IPS-NIHi7 (cell line): ENCODE data around the gene TSSK6.

Experiments used
- DNase-seq: peaks from one replicate; pipeline ENCODE4 v3.0.0; 2012; ENCODE audit warnings: mixed read lengths; ENCODE audit errors: extremely low spot score

TSSK6 gene

DNA sequence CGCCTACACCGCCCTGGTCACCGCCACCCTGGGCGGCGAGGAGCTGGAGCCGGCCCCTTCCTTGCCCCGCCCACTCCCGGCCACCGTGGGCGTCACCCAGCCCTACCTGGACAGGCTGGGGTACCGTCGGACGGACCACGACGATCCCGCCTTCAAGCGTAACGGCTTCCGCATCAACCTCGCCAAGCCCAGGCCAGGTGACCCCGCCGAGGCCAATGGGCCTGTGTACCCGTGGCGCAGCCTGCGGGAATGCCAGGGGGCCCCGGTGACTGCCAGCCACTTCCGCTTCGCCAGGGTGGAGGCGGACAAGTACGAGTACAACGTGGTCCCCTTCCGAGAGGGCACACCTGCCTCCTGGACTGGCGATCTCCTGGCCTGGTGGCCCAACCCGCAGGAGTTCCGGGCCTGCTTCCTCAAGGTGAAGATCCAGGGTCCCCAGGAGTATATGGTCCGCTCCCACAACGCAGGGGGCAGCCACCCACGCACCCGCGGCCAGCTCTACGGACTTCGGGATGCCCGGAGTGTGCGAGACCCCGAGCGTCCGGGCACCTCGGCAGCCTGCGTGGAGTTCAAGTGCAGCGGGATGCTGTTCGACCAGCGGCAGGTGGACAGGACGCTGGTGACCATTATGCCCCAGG, 29.7 kb upstream of the TSSK6 start:
- DNase-seq: no peak

- no peak for DNase-seq
Measured at GRCh38 chr19:19544257-19544953, 29.1 kb upstream of the TSSK6 start.

GRCh38 chr19:19543640-19544039, 28.3 kb upstream of the TSSK6 start:
- no peak for DNase-seq

- DNase-seq: no peak
Measured at GRCh38 chr19:19543101-19543500, 27.8 kb upstream of the TSSK6 start.

DNA sequence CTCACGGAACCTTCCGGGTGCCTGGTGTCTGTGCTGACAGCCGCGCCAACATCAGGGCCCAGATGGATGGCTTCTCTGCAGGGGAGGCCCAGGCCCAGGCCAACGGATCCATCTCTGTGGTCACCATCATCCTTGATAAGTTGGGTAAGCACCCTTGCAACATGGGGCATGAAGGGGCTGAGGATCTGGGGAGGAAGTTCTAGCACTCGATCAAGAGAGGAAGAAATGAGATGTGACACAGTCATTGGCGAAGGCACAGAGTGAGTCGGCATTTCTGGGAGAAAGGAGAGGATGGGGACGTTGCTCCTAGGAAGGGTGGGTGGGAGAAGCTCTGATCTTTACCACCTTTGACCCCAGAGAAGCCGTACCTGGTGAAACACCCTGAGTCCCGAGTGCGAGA, 27.2 kb upstream of the TSSK6 start:
- DNase-seq: no peak

DNA sequence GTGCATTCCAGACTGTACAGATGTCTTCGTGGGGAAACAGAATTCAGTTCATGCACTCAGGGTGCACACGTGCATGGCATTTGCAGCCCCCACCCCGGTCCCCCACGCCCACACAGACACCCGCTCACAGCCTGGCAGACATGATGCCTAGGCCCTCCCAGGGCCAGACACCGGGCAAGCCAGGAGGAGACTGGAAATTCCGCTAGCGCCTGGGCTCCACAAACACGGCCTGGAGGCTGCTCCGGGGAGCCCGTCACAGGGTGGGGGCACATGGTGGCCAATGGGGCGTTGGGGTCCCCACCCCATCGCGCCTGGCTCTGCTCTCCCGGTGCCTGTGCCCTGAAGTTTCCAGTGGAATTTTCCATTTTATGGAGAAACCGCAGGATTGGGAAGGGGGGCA, 26.3 kb upstream of the TSSK6 start:
- no peak for DNase-seq

GRCh38 chr19:19540715-19541515, 25.6 kb upstream of the TSSK6 start:
- peak; percentile 97 for DNase-seq

DNA sequence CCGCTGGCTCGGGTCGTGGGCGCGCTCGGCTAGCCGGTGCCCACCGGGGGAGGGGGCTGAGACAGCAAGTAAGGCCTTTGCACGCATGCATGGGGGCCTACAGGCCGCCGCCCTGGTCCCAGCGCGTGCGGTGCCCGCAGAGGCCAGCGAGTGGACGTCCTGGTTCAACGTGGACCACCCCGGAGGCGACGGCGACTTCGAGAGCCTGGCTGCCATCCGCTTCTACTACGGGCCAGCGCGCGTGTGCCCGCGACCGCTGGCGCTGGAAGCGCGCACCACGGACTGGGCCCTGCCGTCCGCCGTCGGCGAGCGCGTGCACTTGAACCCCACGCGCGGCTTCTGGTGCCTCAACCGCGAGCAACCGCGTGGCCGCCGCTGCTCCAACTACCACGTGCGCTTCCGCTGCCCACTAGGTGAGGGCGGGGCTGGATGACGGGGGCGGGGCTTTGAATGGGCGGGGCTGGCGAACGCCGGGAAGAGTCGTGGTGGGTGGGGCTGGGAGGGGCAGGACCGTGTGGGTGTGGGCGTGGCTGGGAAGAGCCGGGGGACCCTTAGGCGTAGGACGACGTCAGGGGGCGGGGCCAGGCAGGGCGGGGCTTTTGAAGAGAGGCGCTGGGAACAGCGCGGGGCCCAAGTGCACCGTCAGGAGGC, 24.8 kb upstream of the TSSK6 start:
- peak; percentile 87 for DNase-seq

GRCh38 chr19:19539698-19540063, 24.3 kb upstream of the TSSK6 start:
- DNase-seq: no peak

DNA sequence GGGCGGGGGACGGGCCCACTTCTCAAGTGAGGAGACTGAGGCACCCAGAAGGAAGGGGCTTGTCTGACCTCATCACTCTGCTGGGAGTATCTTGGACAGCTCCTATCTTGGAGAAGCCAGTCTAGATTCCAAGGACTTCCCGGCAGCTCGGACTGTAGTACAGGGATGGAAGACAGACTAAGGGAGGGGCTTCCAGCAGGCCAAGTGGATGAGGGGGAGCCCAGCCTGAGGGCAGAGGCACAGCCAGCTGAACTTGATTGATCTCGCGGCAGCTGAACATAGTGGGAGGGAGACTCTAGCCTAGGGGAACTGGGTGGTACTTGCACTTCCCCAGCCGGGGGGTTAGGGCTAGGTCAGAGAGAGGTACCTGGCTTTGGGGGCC, 23.4 kb upstream of the TSSK6 start:
- no peak for DNase-seq

DNA sequence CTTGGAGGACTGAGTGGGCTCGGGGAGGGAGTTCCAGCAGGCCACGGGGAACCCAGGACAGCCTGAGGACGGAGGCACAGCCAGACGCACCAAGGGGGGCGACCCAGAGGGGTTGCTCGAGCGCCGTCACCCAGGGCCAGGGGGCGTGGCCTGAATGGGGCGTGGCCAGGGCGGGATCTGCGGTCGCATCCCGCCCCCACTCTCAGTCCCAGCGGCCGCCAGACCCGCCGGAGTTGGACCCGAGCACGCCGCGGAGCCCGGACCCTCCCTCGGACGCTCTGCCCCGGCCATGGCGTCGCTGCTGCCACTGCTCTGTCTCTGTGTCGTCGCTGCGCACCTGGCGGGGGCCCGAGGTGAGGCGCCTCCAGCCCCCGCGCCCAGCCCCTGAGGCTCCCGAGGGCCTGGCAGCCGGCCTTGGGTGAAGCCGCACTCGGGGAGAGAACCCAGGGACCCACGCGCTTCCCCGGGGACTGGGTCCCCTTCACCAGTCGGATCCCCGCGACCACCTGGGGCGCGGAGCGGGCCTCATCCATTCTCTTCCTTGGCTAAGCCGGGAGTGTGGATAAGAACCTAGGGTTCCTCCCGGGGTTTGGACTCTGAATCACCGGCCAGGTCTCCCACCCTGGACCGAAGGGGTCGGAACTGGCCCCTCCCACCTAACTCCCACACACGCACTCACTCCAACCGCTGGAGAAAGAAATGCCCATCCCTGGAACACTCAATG, 22.9 kb upstream of the TSSK6 start, which contains the start of gene CILP2:
TSS of gene CILP2 (plus strand) at position 205 of the 724 bp plus-strand sequence. CDS start at position 290, 85 bp downstream.
- DNase-seq: peak; percentile 92

- no peak for DNase-seq
Measured at GRCh38 chr19:19537075-19538048, 22.0 kb upstream of the TSSK6 start.

- DNase-seq: no peak
Measured at GRCh38 chr19:19535311-19536191, 20.2 kb upstream of the TSSK6 start.

GRCh38 chr19:19534556-19535265, 19.4 kb upstream of the TSSK6 start:
- DNase-seq: no peak

DNA sequence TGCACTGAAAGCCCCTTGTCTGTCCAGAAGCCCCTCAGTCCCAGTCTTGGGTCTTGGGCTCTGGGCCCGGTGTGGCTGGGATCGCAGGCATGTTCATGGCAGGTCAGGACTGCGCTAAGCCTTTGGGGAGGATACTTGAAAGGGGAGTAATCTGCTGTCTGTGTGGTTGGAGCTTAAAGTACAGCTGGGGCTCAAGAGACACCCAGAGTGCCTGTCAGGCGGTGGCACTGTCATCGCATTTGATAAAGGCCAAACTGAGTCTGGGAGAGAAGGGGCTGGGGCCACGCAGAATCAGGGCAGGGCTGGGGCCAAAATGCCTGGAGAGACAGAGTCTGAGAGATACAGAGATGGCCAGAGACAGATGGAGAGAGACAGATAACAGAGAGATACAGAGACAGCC, 18.5 kb upstream of the TSSK6 start:
- DNase-seq: no peak

DNA sequence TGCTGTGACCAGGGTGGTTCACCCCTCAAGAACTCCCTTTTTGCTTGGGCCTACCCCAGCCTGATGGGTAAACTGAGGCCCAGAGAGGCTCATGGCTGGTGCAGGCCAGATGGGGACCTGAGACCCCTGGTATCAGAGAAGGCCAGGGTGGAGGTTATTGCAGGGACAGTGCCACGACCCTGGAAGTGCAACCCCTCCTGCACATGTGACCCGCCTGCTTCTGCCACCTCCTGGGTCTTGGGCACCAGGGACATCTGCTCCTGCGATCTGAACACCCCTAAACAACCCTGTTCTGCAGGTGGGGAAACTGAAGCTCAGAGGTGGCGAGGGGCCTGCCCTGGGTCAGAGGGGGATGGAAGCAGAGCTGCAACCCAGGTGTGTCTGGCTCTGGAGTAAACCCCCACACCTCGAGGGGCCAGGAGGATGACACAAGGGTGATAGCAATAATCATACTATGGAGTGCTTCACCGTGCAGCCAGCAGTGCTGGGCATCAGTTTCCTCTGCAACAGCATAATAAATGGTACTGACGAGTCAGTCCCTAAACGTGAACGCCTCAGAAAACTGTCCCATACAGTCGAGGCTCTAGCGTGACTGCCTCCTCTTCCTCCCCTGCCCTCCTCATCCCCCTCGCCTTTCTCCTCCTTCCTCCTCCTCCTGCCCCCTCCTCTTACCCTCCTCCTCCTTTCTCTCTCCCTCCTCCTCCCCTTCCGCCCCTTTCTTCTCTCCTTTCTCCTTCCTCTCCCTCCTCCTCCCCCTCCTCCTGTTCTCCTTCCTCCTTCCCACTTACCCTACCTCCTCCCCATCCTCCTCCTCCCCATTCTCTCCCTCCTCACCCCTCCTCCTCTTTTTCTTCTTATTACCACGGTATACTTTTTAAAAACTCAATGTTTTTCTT, 17.7 kb upstream of the TSSK6 start:
- no peak for DNase-seq

DNA sequence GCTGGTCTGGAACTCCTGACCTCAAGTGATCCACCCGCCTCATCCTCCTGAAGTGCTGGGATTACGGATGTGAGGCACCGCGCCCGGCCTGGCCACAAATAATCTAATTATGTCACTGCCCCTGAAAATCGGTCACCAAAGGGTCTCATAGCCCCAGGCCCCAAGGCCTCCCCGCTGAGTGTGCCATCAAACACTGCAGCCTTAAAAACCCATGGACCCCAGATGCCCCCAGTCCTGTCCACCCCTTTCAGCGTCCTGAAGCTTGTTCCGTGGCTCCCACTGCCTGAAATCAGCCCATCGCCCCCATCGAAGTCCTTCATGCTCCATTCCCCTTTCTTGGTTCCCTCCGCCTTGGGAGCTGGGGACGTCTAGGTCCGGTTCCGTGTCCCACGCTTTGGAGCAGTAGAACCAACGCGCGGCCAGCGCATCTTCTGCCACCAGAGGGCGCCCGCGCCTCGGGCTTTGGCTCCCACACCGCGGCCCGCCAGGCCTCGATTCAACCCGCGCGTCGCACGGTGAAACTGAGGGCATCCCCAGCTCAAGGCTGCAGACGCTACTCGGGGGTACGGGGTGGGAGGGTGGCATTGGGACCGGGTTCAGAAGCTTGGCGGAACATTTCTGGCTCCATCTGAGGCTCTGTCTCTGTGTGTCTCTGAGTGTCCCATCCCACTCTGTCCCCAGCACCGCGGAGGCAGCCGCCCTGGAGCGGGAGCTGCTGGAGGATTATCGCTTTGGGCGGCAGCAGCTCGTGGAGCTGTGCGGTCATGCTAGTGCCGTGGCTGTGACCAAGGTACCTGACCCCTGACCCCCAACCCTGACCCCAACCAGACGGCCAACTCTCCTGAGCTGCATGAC, 16.8 kb upstream of the TSSK6 start:
- DNase-seq: peak; percentile 85
